AG04450 (cell line): ENCODE data around the gene F2RL3. TPM values are rescaled to one million over a fixed set of nuclear protein-coding genes. Genes with fewer than 3 reads are reported as not detected.

Source experiments
- CTCF ChIA-PET: fragments of 300-600, 350-600 bp; formaldehyde crosslinking; extraction: SDS; loops from one replicate; lab custom pipeline; 2022; ENCODE audit warnings: antibody characterized with exemption, inconsistent platforms; lab: Charles Lee
- POLR2A ChIA-PET: fragments of 350-600 bp; formaldehyde crosslinking; extraction: SDS; loops from one replicate; lab custom pipeline; 2021; ENCODE audit warnings: antibody characterized with exemption, inconsistent platforms; lab: Yijun Ruan, JAX
- DNase-seq: peaks from one replicate; pipeline ENCODE4 v3.0.0-alpha.2; 2011; ENCODE audit warnings: low read depth, low spot score
- H3K27ac ChIP-seq: one replicate; pipeline ENCODE4 v1.5.1; 2012; ENCODE audit warnings: low read depth, low read length, control low read depth
- H3K27me3 ChIP-seq: one replicate; pipeline ENCODE4 v1.6.0; 2012; ENCODE audit warnings: low read length; ENCODE audit not compliant: control insufficient read depth, insufficient read depth
- H3K4me3 ChIP-seq: 2 replicates; pipeline ENCODE4 v1.5.1; 2011; ENCODE audit warnings: mild to moderate bottlenecking, low read depth, low read length, control low read depth
- H3K9me3 ChIP-seq: 2 replicates; pipeline ENCODE4 v1.5.1; 2012; ENCODE audit warnings: low read length; ENCODE audit not compliant: control insufficient read depth, insufficient read depth
- CTCF ChIP-seq: IDR thresholded peaks from 2 replicates; pipeline ENCODE4 v1.5.1; 2011; ENCODE audit warnings: low read depth, low read length, control low read depth, inconsistent platforms
- polyA plus RNA-seq: library from polyadenylated mRNA; depleted of rRNA; stranded (reverse); fragments of >200 nt; gene quantifications from 2 replicates; pipeline ENCODE4 v1.2.3, GENCODE V29; 2011

F2RL3 gene
- polyA plus RNA-seq, 1 experiment = not detected

DNA sequence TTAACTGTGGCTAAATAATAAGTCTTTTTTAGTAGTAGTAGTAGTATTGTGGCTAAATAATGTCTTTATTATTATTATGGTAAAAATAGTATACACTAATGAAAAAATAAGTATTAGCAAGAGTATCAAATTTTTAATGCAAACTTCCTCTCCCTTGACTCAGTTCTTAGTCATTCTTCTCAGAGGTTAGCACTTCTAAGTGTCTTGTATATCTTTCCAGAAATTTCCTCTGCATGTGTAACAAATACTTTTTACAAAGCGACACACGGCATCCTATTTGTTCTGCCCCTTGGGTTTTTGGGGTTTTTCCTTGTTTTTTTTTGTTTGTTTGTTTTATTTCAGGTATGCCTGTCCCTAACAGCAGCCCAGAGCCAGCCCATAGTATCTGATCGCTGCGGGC lies 38.7 kb upstream of the F2RL3 start:
- POLR2A ChIA-PET = interaction anchor here (0.7 kb wide), 1 partner anchor 11 kb away, joined by 3 read pairs; no protein-coding TSS in a partner anchor
- DNase-seq = peak; percentile 6

GRCh38 chr19:16851031-16851712 lies 37.6 kb upstream of the F2RL3 start:
- Histone ChIP-seq H3K9me3 (peaks cover 6% of the 10 kb centered on the region; the same call in 1 of the 2 replicates), H3K27ac (peak overlapping the region; percentile 70), H3K4me3 (no peak overlapping the region), H3K27me3 (no peaks in the 10 kb centered on the region)
- DNase-seq = peak; percentile 18
- no peak for TF ChIP-seq CTCF
- CTCF ChIA-PET = no interaction called here
- POLR2A ChIA-PET = interaction anchor here (1.2 kb wide), 1 partner anchor 568 kb away, joined by 3 read pairs; the partner anchor contains the start of gene MVB12A

More for the DNA sequence above, 38.7 kb upstream of the F2RL3 start:
- Histone ChIP-seq H3K9me3 (peaks cover 6% of the 10 kb centered on the region; the same call in 1 of the 2 replicates), H3K27me3 (no peaks in the 10 kb centered on the region), H3K4me3 (no peak overlapping the region), H3K27ac (peak overlapping the region; percentile 70)
- no peak for TF ChIP-seq CTCF
- CTCF ChIA-PET = no interaction called here

- no peaks in the 10 kb centered on the region for H3K27me3 ChIP-seq
- H3K9me3 ChIP-seq = peaks cover 3% of the 10 kb centered on the region; the same call in 1 of the 2 replicates
- ChIA-PET CTCF (no interaction called here), POLR2A (no interaction called here)
- DNase-seq = no peak
- no peak for TF ChIP-seq CTCF
- H3K27ac ChIP-seq = no peak overlapping the region
- no peak overlapping the region for H3K4me3 ChIP-seq
Observed at GRCh38 chr19:16853066-16853465, 35.7 kb upstream of the F2RL3 start.

GRCh38 chr19:16856091-16856490 lies 32.7 kb upstream of the F2RL3 start:
- Histone ChIP-seq H3K9me3 (peaks cover 6% of the 10 kb centered on the region; the same call in 1 of the 2 replicates), H3K27ac (no peak overlapping the region), H3K27me3 (no peaks in the 10 kb centered on the region), H3K4me3 (no peak overlapping the region)
- no peak for TF ChIP-seq CTCF
- no peak for DNase-seq
- CTCF ChIA-PET = no interaction called here
- POLR2A ChIA-PET = no interaction called here

DNA sequence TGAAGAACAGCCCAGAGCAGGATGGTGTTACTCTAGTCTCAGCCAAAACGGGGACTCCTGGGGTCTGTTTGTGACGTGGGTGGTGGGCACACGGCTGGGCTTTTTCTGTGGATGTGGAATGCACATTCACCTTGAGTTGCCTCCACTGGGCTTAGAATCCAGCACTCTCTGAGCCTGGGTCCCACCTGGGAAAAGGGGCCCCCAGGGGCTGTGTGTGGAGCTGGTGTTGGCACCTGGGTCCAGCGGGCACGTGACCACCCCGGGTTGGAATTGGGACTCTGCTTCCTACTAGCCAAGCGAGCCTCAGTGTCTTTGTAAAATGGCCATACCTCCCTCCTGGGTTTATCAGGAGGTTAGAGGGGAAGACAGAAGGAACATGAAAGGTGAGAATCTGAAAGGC lies 29.2 kb upstream of the F2RL3 start:
- no peak for DNase-seq
- H3K27me3 ChIP-seq = no peaks in the 10 kb centered on the region
- CTCF ChIA-PET = no interaction called here
- POLR2A ChIA-PET = interaction anchor here (1.0 kb wide), 1 partner anchor 27 kb away, joined by 9 read pairs; no protein-coding TSS in a partner anchor
- no peak overlapping the region for H3K4me3 ChIP-seq
- no peak overlapping the region for H3K27ac ChIP-seq
- TF ChIP-seq CTCF = no peak
- peaks cover 3% of the 10 kb centered on the region; the same call in 1 of the 2 replicates for H3K9me3 ChIP-seq
